ENCODE measurements around the gene UXS1. TPM values are rescaled to one million over a fixed set of nuclear protein-coding genes. Genes with fewer than 3 reads are reported as not detected.

The UXS1 gene
- total RNA-seq, 1 donor from 2014 or later: 67.7 TPM

- intact Hi-C loops (cut with micrococcal nuclease): no loop called here
Measured at GRCh38 chr2:106113361-106113966, 80.6 kb downstream of the UXS1 start.

GRCh38 chr2:106111882-106112571, 82.1 kb downstream of the UXS1 start:
- intact Hi-C loops (cut with micrococcal nuclease): no loop called here

GRCh38 chr2:106109675-106110424, 84.3 kb downstream of the UXS1 start:
- intact Hi-C loops (cut with micrococcal nuclease): no loop called here

GRCh38 chr2:106108791-106109190, 85.3 kb downstream of the UXS1 start:
- intact Hi-C loops (cut with micrococcal nuclease): no loop called here

GRCh38 chr2:106108351-106108750, 85.8 kb downstream of the UXS1 start:
- intact Hi-C loops (cut with micrococcal nuclease): no loop called here

- intact Hi-C loops (cut with micrococcal nuclease): no loop called here
Measured at GRCh38 chr2:106107509-106108131, 86.5 kb downstream of the UXS1 start.

- intact Hi-C loops (cut with micrococcal nuclease): no loop called here
Measured at GRCh38 chr2:106106622-106107508, 87.2 kb downstream of the UXS1 start.

- intact Hi-C loops (cut with micrococcal nuclease): loop anchor here (2.0 kb wide), 2 partner anchors 89 to 433 kb away; partner anchors contain the start of gene UXS1
Measured at GRCh38 chr2:106105151-106105922, 88.8 kb downstream of the UXS1 start.

- intact Hi-C loops (cut with micrococcal nuclease): loop anchor here (2.0 to 5.0 kb wide), 4 partner anchors 90 to 478 kb away; partner anchors contain the start of genes RGPD3 and UXS1
Measured at GRCh38 chr2:106104332-106105062, 89.6 kb downstream of the UXS1 start.

GRCh38 chr2:106099691-106100090, 94.4 kb downstream of the UXS1 start:
- intact Hi-C loops (cut with micrococcal nuclease): loop anchor here (5.0 to 10.0 kb wide), 4 partner anchors 368 to 765 kb away; partner anchors contain the start of genes C2orf49 and RGPD3

GRCh38 chr2:106098664-106099063, 95.4 kb downstream of the UXS1 start:
- intact Hi-C loops (cut with micrococcal nuclease): loop anchor here (5.0 to 10.0 kb wide), 2 partner anchors 726 to 764 kb away; partner anchors contain the start of gene C2orf49

GRCh38 chr2:106098081-106098480, 96.0 kb downstream of the UXS1 start:
- intact Hi-C loops (cut with micrococcal nuclease): loop anchor here (5.0 to 10.0 kb wide), 2 partner anchors 726 to 763 kb away; partner anchors contain the start of gene C2orf49

- intact Hi-C loops (cut with micrococcal nuclease): loop anchor here (5.0 to 10.0 kb wide), 2 partner anchors 725 to 763 kb away; partner anchors contain the start of gene C2orf49
Measured at GRCh38 chr2:106097038-106098000, 96.8 kb downstream of the UXS1 start.

GRCh38 chr2:106096299-106097037, 97.6 kb downstream of the UXS1 start:
- intact Hi-C loops (cut with micrococcal nuclease): loop anchor here (5.0 to 10.0 kb wide), 2 partner anchors 724 to 762 kb away; partner anchors contain the start of gene C2orf49

- intact Hi-C loops (cut with micrococcal nuclease): loop anchor here (2.0 to 10.0 kb wide), 8 partner anchors 39 to 761 kb away; partner anchors contain the start of gene C2orf49
Measured at GRCh38 chr2:106095478-106096298, 98.4 kb downstream of the UXS1 start.
